ENCODE results near the gene IL17C. TPM values are rescaled to one million over a fixed set of nuclear protein-coding genes. Genes with fewer than 3 reads are reported as not detected.

Gene IL17C
- total RNA-seq, 1 experiment from 2014 or later, result 0.31 TPM

GRCh38 chr16:88596483-88596882 is 41.9 kb upstream of the IL17C start:
- Histone ChIP-seq H4K20me1 (ENCODE audit: control insufficient read depth, insufficient read depth, insufficient read length) (no peaks in the 10 kb centered on the region), H3K27ac (ENCODE audit: insufficient read length, low read depth, low read length) (no peak overlapping the region), H2AFZ (ENCODE audit: low read length) (no peak overlapping the region), H3K4me2 (ENCODE audit: insufficient read depth, insufficient read length, low read length) (no peak overlapping the region), H4K5ac (ENCODE audit: insufficient read length, low read depth, low read length) (no peak overlapping the region), H3K4ac (ENCODE audit: low read depth, low read length) (no peak overlapping the region), H2BK12ac (ENCODE audit: insufficient read length, low read depth, low read length) (no peak overlapping the region), H3K27me3 (ENCODE audit: insufficient read depth, low read length) (no peaks in the 10 kb centered on the region), H4K91ac (ENCODE audit: insufficient read length, low read depth, low read length) (no peak overlapping the region), H3K79me1 (ENCODE audit: insufficient read depth, low read depth, low read length, poor library complexity, severe bottlenecking) (no peaks in the 10 kb centered on the region), H3K56ac (ENCODE audit: insufficient read length, low read depth, low read length) (no peak overlapping the region), H2BK15ac (ENCODE audit: low read depth, low read length) (no peak overlapping the region), H3K79me2 (ENCODE audit: insufficient read depth, low read length) (peaks cover 2% of the 10 kb centered on the region; the same call in 1 of the 2 replicates), H3K9me3 (ENCODE audit: control insufficient read depth, low read depth, low read length) (no peaks in the 10 kb centered on the region), H3T11ph (ENCODE audit: low read length) (no peak overlapping the region), H3K9ac (ENCODE audit: extremely low read depth, insufficient read length, low read length) (no peak overlapping the region), H3K4me1 (ENCODE audit: insufficient read depth, low read length) (no peaks in the 10 kb centered on the region), H2BK120ac (ENCODE audit: low read depth, low read length, poor library complexity, severe bottlenecking) (no peak overlapping the region), H3K14ac (ENCODE audit: insufficient read depth, low read length) (no peak overlapping the region), H3K23ac (ENCODE audit: insufficient read length, low read depth, low read length) (no peak overlapping the region), H4K8ac (replicated peaks; ENCODE audit: insufficient read length, low read depth, low read length) (no peak overlapping the region), H2AK5ac (ENCODE audit: insufficient read length, low read length) (no peak overlapping the region), H2BK20ac (ENCODE audit: low read depth, low read length, poor library complexity, severe bottlenecking) (no peak overlapping the region), H3K18ac (ENCODE audit: insufficient read length, low read depth, low read length) (no peak overlapping the region), H2BK5ac (ENCODE audit: insufficient read length, low read length) (no peak overlapping the region), H3K23me2 (ENCODE audit: insufficient read length, low read depth, low read length, poor library complexity, severe bottlenecking) (no peaks in the 10 kb centered on the region)
- Mint-ChIP-seq H3K27ac (0 out of 7 replicates have a peak overlapping the region, but pooled peaks of 2 of the 3 experiments have one; percentile 10 to 48), H3K36me3 (ENCODE audit: insufficient read depth in 1 of 3, low read depth in 3 of 3) (peaks cover 24 to 59% (median 50%) of the 10 kb centered on the region in 3 experiments; a peak in 6 of 7 replicates), H3K4me3 (no peak overlapping the region), H3K4me1 (peaks cover 7 to 17% of the 10 kb centered on the region in 2 experiments), H3K27me3 (ENCODE audit: low read depth) (no peaks in the 10 kb centered on the region), H3K9me3 (no peaks in the 10 kb centered on the region)
- no peak for TF ChIP-seq CTCF (conservative IDR thresholded peaks at IDR 0.05)
- WGBS (ENCODE audit: extremely low coverage, insufficient read length, low lambda C conversion rate), result no CpG with 5 or more reads among the region's 3 CpGs
- DNase-seq, result no peak

All from H9 (cell line).